ENCODE measurements around the gene MGAT1.

DNA sequence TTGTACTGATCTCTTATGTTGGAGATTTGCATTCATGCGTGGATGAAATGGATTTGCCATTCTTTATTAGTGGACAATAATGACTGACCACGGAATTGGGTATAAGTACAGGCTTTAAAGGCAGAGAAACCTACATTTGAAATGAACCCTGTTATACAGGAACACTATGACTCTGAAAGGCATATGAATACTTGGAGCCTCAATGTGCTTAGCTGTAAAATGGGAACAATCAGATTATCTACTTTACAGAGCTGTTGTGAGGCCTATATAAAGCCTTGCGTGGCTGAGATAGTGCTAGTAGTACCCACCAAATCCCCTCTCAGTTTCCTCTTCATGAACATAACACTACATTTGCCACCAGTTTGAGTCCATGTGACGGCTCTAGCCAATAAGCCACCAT, 18.9 kb upstream of the MGAT1 start:
- TF ChIP-seq SRF (IDR thresholded peaks at IDR 0.05; ENCODE audit: low read depth) (no peak), TCF7L2 (IDR thresholded peaks at IDR 0.05; ENCODE audit: borderline replicate concordance, extremely low read depth, insufficient read depth, insufficient read length) (no peak), POLR2A (IDR thresholded peaks at IDR 0.05; ENCODE audit: borderline replicate concordance, extremely low read depth, insufficient read depth, insufficient read length) (no peak), RAD21 (IDR thresholded peaks at IDR 0.05; ENCODE audit: low read depth) (no peak), POLR2AphosphoS5 (IDR thresholded peaks at IDR 0.05; ENCODE audit: low read depth, low read length) (no peak), ELF1 (IDR thresholded peaks at IDR 0.05; ENCODE audit: borderline replicate concordance, low read depth) (no peak), YY1 (IDR thresholded peaks at IDR 0.05; ENCODE audit: extremely low read depth, insufficient replicate concordance, low read depth, low read length) (no peak), EZH2phosphoT487 (IDR thresholded peaks at IDR 0.05; ENCODE audit: borderline replicate concordance) (no peak), EZH2 (IDR thresholded peaks at IDR 0.05) (no peak), CEBPB (IDR thresholded peaks at IDR 0.05; ENCODE audit: low read depth) (no peak), FOSL1 (IDR thresholded peaks at IDR 0.05; ENCODE audit: low read depth) (no peak)
- TF ChIP-seq, protein P1, sequence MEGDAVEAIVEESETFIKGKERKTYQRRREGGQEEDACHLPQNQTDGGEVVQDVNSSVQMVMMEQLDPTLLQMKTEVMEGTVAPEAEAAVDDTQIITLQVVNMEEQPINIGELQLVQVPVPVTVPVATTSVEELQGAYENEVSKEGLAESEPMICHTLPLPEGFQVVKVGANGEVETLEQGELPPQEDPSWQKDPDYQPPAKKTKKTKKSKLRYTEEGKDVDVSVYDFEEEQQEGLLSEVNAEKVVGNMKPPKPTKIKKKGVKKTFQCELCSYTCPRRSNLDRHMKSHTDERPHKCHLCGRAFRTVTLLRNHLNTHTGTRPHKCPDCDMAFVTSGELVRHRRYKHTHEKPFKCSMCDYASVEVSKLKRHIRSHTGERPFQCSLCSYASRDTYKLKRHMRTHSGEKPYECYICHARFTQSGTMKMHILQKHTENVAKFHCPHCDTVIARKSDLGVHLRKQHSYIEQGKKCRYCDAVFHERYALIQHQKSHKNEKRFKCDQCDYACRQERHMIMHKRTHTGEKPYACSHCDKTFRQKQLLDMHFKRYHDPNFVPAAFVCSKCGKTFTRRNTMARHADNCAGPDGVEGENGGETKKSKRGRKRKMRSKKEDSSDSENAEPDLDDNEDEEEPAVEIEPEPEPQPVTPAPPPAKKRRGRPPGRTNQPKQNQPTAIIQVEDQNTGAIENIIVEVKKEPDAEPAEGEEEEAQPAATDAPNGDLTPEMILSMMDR (IDR thresholded peaks at IDR 0.05 in 2 of 3, conservative IDR thresholded peaks at IDR 0.05 in 1 of 3; ENCODE audit: borderline replicate concordance in 1 of 3, insufficient read depth in 1 of 3, low read depth in 2 of 3, low read length in 2 of 3): no peak
- TF ChIP-seq, protein P2, sequence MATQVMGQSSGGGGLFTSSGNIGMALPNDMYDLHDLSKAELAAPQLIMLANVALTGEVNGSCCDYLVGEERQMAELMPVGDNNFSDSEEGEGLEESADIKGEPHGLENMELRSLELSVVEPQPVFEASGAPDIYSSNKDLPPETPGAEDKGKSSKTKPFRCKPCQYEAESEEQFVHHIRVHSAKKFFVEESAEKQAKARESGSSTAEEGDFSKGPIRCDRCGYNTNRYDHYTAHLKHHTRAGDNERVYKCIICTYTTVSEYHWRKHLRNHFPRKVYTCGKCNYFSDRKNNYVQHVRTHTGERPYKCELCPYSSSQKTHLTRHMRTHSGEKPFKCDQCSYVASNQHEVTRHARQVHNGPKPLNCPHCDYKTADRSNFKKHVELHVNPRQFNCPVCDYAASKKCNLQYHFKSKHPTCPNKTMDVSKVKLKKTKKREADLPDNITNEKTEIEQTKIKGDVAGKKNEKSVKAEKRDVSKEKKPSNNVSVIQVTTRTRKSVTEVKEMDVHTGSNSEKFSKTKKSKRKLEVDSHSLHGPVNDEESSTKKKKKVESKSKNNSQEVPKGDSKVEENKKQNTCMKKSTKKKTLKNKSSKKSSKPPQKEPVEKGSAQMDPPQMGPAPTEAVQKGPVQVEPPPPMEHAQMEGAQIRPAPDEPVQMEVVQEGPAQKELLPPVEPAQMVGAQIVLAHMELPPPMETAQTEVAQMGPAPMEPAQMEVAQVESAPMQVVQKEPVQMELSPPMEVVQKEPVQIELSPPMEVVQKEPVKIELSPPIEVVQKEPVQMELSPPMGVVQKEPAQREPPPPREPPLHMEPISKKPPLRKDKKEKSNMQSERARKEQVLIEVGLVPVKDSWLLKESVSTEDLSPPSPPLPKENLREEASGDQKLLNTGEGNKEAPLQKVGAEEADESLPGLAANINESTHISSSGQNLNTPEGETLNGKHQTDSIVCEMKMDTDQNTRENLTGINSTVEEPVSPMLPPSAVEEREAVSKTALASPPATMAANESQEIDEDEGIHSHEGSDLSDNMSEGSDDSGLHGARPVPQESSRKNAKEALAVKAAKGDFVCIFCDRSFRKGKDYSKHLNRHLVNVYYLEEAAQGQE (IDR thresholded peaks at IDR 0.05; ENCODE audit: low read depth): no peak
